H9 (cell line): ENCODE results near the gene ASXL1. TPM values are rescaled to one million over a fixed set of nuclear protein-coding genes. Genes with fewer than 3 reads are reported as not detected.

Source experiments
- DNase-seq: peaks from one replicate; pipeline ENCODE4 v3.0.0-alpha.2; 2017
- H2AFZ ChIP-seq: one replicate; pipeline ENCODE4 v1.6.1; 2013; ENCODE audit warnings: mild to moderate bottlenecking, low read length, control low read depth, moderate library complexity
- H2AK5ac ChIP-seq: 2 replicates; pipeline ENCODE4 v1.6.1; 2013; ENCODE audit warnings: low read length, control low read depth, mixed read lengths; ENCODE audit not compliant: insufficient read length
- H2BK120ac ChIP-seq: one replicate; pipeline ENCODE4 v1.6.1; 2013; ENCODE audit warnings: low read depth, mild to moderate bottlenecking, low read length, control low read depth, inconsistent platforms; ENCODE audit not compliant: poor library complexity, severe bottlenecking
- H2BK12ac ChIP-seq: 2 replicates; pipeline ENCODE4 v1.6.1; 2013; ENCODE audit warnings: low read length, control low read depth, mixed read lengths, low read depth; ENCODE audit not compliant: insufficient read length
- H2BK15ac ChIP-seq: 2 replicates; pipeline ENCODE4 v1.6.1; 2013; ENCODE audit warnings: low read depth, low read length, control low read depth
- H2BK20ac ChIP-seq: one replicate; pipeline ENCODE4 v1.6.1; 2013; ENCODE audit warnings: low read depth, mild to moderate bottlenecking, low read length, control low read depth, inconsistent platforms; ENCODE audit not compliant: poor library complexity, severe bottlenecking
- H2BK5ac ChIP-seq: 2 replicates; pipeline ENCODE4 v1.6.1; 2013; ENCODE audit warnings: low read length, control low read depth, mixed read lengths; ENCODE audit not compliant: insufficient read length
- H3K14ac ChIP-seq: 2 replicates; pipeline ENCODE4 v1.6.1; 2013; ENCODE audit warnings: low read length, control low read depth; ENCODE audit not compliant: insufficient read depth
- H3K18ac ChIP-seq: 2 replicates; pipeline ENCODE4 v1.6.1; 2013; ENCODE audit warnings: low read depth, mild to moderate bottlenecking, mixed read lengths, low read length, control low read depth; ENCODE audit not compliant: insufficient read length
- H3K23ac ChIP-seq: 2 replicates; pipeline ENCODE4 v1.6.1; 2013; ENCODE audit warnings: low read length, control low read depth, mixed read lengths, low read depth; ENCODE audit not compliant: insufficient read length
- H3K23me2 ChIP-seq: 2 replicates; pipeline ENCODE4 v1.6.1; 2013; ENCODE audit warnings: low read depth, mild to moderate bottlenecking, mixed read lengths, low read length, control low read depth; ENCODE audit not compliant: insufficient read length, poor library complexity, severe bottlenecking
- H3K27ac ChIP-seq: 2 replicates; pipeline ENCODE4 v1.5.1; 2013; ENCODE audit warnings: low read length, control low read depth, mixed read lengths, low read depth; ENCODE audit not compliant: insufficient read length
- H3K27me3 ChIP-seq: 2 replicates; pipeline ENCODE4 v1.6.1; 2013; ENCODE audit warnings: low read length, control low read depth, inconsistent platforms; ENCODE audit not compliant: insufficient read depth
- H3K4ac ChIP-seq: 2 replicates; pipeline ENCODE4 v1.6.1; 2013; ENCODE audit warnings: low read depth, mild to moderate bottlenecking, control low read depth, inconsistent platforms, low read length, moderate library complexity
- H3K4me1 ChIP-seq: 2 replicates; pipeline ENCODE4 v1.6.1; 2013; ENCODE audit warnings: low read length, control low read depth, inconsistent platforms; ENCODE audit not compliant: insufficient read depth
- H3K4me2 ChIP-seq: 2 replicates; pipeline ENCODE4 v1.6.1; 2013; ENCODE audit warnings: low read length, control low read depth, mixed read lengths; ENCODE audit not compliant: insufficient read length, insufficient read depth
- H3K56ac ChIP-seq: 2 replicates; pipeline ENCODE4 v1.6.1; 2013; ENCODE audit warnings: low read depth, mild to moderate bottlenecking, mixed read lengths, low read length, control low read depth; ENCODE audit not compliant: insufficient read length
- H3K79me1 ChIP-seq: 2 replicates; pipeline ENCODE4 v1.6.1; 2013; ENCODE audit warnings: low read depth, mild to moderate bottlenecking, moderate library complexity, low read length, control low read depth, inconsistent platforms; ENCODE audit not compliant: insufficient read depth, poor library complexity, severe bottlenecking
- H3K79me2 ChIP-seq: 2 replicates; pipeline ENCODE4 v1.6.1; 2013; ENCODE audit warnings: low read length, control low read depth, inconsistent platforms; ENCODE audit not compliant: insufficient read depth
- H3K9ac ChIP-seq: 2 replicates; pipeline ENCODE4 v1.6.1; 2013; ENCODE audit warnings: low read length, control low read depth, mixed read lengths; ENCODE audit not compliant: insufficient read length; ENCODE audit errors: extremely low read depth
- H3K9me3 ChIP-seq: one replicate; pipeline ENCODE4 v1.6.1; 2013; ENCODE audit warnings: low read depth, low read length, inconsistent platforms; ENCODE audit not compliant: control insufficient read depth
- H3T11ph ChIP-seq: one replicate; pipeline ENCODE4 v1.6.1; 2013; ENCODE audit warnings: mild to moderate bottlenecking, low read length, control low read depth, inconsistent platforms
- H4K20me1 ChIP-seq: one replicate; pipeline ENCODE4 v1.6.1; 2013; ENCODE audit not compliant: control insufficient read depth, insufficient read length, insufficient read depth
- H4K5ac ChIP-seq: 2 replicates; pipeline ENCODE4 v1.6.1; 2013; ENCODE audit warnings: low read depth, mild to moderate bottlenecking, mixed read lengths, low read length, control low read depth; ENCODE audit not compliant: insufficient read length
- H4K8ac ChIP-seq: replicated peaks from 2 replicates; pipeline ENCODE4 v1.6.1; 2013; ENCODE audit warnings: low read length, control low read depth, mixed read lengths, low read depth; ENCODE audit not compliant: insufficient read length
- H4K91ac ChIP-seq: 2 replicates; pipeline ENCODE4 v1.6.1; 2013; ENCODE audit warnings: low read depth, mild to moderate bottlenecking, moderate library complexity, mixed read lengths, low read length, control low read depth; ENCODE audit not compliant: insufficient read length
- H3K27ac Mint-ChIP-seq, 3 experiments: 2 replicates in 2 of 3; 3 replicates in 1 of 3; pipeline ENCODE4 v1.8.0; 2020 to 2021; ENCODE audit warnings: mixed read lengths in 3 of 3, mild to moderate bottlenecking in 1 of 3, moderate library complexity in 1 of 3
- H3K27me3 Mint-ChIP-seq: 2 replicates; pipeline ENCODE4 v1.8.0; 2021; ENCODE audit warnings: low read depth, mild to moderate bottlenecking, moderate library complexity, mixed read lengths
- H3K36me3 Mint-ChIP-seq, 3 experiments: 2 replicates in 2 of 3; 3 replicates in 1 of 3; pipeline ENCODE4 v1.8.0; 2020 to 2021; ENCODE audit warnings: low read depth in 3 of 3, mixed read lengths in 3 of 3; ENCODE audit not compliant: insufficient read depth in 1 of 3
- H3K4me1 Mint-ChIP-seq, 2 experiments: 2 replicates each; pipeline ENCODE4 v1.8.0; 2020; ENCODE audit warnings: mixed read lengths in 2 of 2
- H3K4me3 Mint-ChIP-seq, 2 experiments: 2 replicates in 1 of 2; 3 replicates in 1 of 2; pipeline ENCODE4 v1.8.0; 2020 to 2021; ENCODE audit warnings: mild to moderate bottlenecking in 2 of 2, mixed read lengths in 2 of 2, moderate library complexity in 1 of 2
- H3K9me3 Mint-ChIP-seq, 2 experiments: 2 replicates in 1 of 2; 3 replicates in 1 of 2; pipeline ENCODE4 v1.8.0; 2020; ENCODE audit warnings: mild to moderate bottlenecking in 2 of 2, mixed read lengths in 2 of 2, moderate library complexity in 1 of 2
- CTCF ChIP-seq: fragments of 200-600 bp; sonication (generic); conservative IDR thresholded peaks from 3 replicates; pipeline ENCODE4 v1.8.0; 2021; ENCODE audit warnings: antibody characterized with exemption, mild to moderate bottlenecking
- WGBS: extraction: QIAGEN DNeasy Blood & Tissue Kit; methylation state at CpG from one replicate; pipeline ENCODE4 v1.1.7; 2013; ENCODE audit warnings: missing lambda C conversion rate, low lambda C conversion rate, mixed read lengths; ENCODE audit not compliant: insufficient read length; ENCODE audit errors: extremely low coverage; 5-methylcytosine and 5-hydroxymethylcytosine counted together
- total RNA-seq: library from RNA; stranded (reverse); gene quantifications from 2 replicates; pipeline ENCODE4 v1.2.1, GENCODE V29; 2021

The ASXL1 gene
- total RNA-seq, 1 experiment from 2014 or later = 39.5 TPM

- no peak overlapping the region for H3K18ac ChIP-seq
- no peak overlapping the region for H3K23ac ChIP-seq
- no peaks in the 10 kb centered on the region for H3K4me1 Mint-ChIP-seq
- no peak overlapping the region for H2BK12ac ChIP-seq
- H3K36me3 Mint-ChIP-seq = peaks cover 0 to 24% (median 24%) of the 10 kb centered on the region in 3 experiments; a peak in 5 of 7 replicates
- no peak overlapping the region for H2BK15ac ChIP-seq
- no peak for TF ChIP-seq CTCF
- H3K56ac ChIP-seq = no peak overlapping the region
- H2AFZ ChIP-seq = no peak overlapping the region
- no CpG with 5 or more reads among the region's 1 CpG for WGBS
- H2BK5ac ChIP-seq = no peak overlapping the region
- no peak for DNase-seq
- H3K9me3 Mint-ChIP-seq = no peaks in the 10 kb centered on the region
- no peaks in the 10 kb centered on the region for H3K23me2 ChIP-seq
- H4K5ac ChIP-seq = no peak overlapping the region
- H3K27me3 ChIP-seq = no peaks in the 10 kb centered on the region
- H3K9ac ChIP-seq = no peak overlapping the region
- no peak overlapping the region for H4K8ac ChIP-seq
- H2BK20ac ChIP-seq = no peak overlapping the region
- H2BK120ac ChIP-seq = no peak overlapping the region
- H3K79me2 ChIP-seq = no peaks in the 10 kb centered on the region
- H3K4ac ChIP-seq = no peak overlapping the region
- no peaks in the 10 kb centered on the region for H4K20me1 ChIP-seq
- no peak overlapping the region for H3K4me3 Mint-ChIP-seq
- H3K27ac Mint-ChIP-seq = no peak overlapping the region
- H3T11ph ChIP-seq = no peak overlapping the region
- H2AK5ac ChIP-seq = no peak overlapping the region
- H3K27me3 Mint-ChIP-seq = no peaks in the 10 kb centered on the region
- no peaks in the 10 kb centered on the region for H3K9me3 ChIP-seq
- no peak overlapping the region for H4K91ac ChIP-seq
- H3K27ac ChIP-seq = no peak overlapping the region
- no peak overlapping the region for H3K4me2 ChIP-seq
- H3K4me1 ChIP-seq = no peaks in the 10 kb centered on the region
- H3K79me1 ChIP-seq = no peaks in the 10 kb centered on the region
- no peak overlapping the region for H3K14ac ChIP-seq
These were observed 37.8 kb upstream of the ASXL1 start for GRCh38 chr20:32320305-32320704.
